Measurements from ENCODE around the gene KCNC3.

Gene KCNC3

DNA sequence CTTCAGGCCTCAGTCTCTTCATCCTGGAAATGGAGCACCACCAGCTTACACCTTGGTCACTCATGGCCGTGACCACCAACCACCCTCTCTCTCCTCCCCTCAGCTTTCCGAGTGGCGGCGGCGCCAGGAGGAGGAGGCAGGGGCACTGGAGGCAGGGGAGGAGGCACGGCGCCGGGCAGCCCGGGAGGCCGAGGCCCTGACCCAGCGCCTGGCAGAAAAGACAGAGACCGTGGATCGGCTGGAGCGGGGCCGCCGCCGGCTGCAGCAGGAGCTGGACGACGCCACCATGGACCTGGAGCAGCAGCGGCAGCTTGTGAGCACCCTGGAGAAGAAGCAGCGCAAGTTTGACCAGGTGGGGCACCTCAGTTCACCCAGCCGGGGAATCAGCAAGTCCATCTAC lies 47.7 kb downstream of the KCNC3 start:
- in situ Hi-C loops (cut with MboI; ENCODE audit: low sequenced_read_pairs), result no loop called here

- in situ Hi-C loops (cut with MboI; ENCODE audit: low sequenced_read_pairs), result no loop called here
Observed at GRCh38 chr19:50280983-50281382, 48.2 kb downstream of the KCNC3 start.

DNA sequence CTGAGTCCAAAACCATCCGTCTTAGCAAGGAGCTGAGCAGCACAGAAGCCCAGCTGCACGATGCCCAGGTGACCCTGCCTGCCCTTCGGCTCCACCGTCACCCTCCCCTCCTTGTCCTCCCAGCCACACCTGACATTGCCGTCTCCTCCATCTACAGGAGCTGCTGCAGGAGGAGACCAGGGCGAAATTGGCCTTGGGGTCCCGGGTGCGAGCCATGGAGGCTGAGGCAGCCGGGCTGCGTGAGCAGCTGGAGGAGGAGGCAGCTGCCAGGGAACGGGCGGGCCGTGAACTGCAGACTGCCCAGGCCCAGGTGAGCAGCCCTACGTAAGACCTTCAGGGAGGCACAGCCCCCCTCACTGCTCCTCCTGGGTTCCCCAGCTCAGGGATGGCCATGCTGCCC lies 49.1 kb downstream of the KCNC3 start:
- in situ Hi-C loops (cut with MboI; ENCODE audit: low sequenced_read_pairs), result no loop called here

GRCh38 chr19:50277966-50278580 lies 51.1 kb downstream of the KCNC3 start:
- in situ Hi-C loops (cut with MboI; ENCODE audit: low sequenced_read_pairs), result no loop called here

DNA sequence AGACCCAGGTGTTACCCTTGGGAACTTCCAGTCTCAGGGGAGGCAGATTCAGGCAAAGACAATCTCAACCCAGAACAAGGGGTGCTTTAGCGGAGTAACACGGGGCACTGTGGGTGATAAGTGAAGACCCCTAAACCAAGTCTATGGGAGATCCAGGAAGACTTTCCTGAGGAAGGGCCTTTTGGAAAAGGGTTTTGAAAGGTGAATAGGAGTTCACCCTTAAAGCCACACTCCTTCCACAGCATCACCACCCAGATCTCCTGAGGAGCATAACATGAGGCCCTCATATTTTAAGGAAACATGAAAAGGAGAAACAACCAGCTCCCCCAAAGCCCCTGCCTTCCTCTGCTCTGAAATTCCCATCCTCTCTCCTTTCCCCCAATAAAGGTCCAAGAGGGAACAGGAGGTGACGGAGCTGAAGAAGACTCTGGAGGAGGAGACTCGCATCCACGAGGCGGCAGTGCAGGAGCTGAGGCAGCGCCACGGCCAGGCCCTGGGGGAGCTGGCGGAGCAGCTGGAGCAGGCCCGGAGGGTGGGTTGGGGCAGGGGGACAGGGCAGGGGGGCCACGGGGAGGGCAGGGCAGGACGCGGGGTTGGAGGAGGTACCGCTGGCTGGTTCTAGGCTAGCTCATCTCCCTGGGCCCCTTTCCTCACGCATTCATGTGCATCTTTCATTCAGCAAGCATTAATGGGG lies 52.7 kb downstream of the KCNC3 start:
- in situ Hi-C loops (cut with MboI; ENCODE audit: low sequenced_read_pairs), result no loop called here

DNA sequence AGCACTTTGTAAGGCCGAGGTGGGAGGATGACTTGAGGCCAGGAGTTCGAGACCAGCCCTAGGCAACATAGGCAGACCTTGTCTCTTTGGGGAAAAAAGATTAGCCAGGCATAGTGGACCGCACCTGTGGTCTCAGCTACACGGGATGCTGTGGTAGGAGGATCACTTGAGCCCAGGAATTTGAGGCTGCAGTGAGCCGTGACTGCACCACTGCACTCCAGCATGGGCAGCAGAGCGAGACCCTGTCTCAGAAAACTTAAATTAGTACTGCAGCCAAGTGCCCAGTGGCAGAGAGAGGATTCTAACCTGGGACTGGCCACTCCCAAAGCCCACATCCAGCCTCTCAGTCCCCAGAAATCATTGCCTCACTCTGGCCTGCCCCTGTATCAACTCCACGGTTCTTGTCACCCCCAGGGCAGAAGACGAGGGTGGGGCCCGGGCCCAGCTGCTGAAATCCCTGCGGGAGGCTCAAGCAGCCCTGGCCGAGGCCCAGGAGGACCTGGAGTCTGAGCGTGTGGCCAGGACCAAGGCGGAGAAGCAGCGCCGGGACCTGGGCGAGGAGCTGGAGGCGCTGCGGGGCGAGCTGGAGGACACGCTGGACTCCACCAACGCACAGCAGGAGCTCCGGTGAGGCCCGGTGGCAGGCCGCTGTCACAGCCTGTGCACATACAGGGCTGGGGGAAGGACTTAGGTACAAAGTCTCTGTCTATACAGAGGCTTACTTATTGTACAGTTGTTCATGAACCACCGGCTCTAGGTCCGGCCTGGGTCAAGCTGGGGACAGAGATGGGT lies 53.4 kb downstream of the KCNC3 start:
- in situ Hi-C loops (cut with MboI; ENCODE audit: low sequenced_read_pairs), result no loop called here

DNA sequence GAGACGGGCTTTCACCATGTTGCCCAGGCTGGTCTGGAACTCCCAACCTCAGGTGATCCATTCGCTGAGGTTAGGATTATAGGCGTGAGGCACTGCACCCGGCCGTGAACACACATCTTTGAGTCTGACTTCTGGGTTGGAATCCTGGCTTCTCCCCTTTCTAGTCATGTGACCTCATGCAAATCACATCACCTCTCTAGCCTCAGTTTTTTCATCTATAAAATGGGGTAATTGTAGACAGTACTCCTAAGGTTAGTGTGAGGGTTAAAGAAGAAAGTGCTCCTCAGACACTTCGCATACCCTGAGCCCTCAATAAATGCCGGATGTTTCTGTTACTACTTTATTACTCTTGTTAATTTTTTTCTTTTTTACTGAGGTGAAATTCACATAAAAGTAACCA lies 55.4 kb downstream of the KCNC3 start:
- in situ Hi-C loops (cut with MboI; ENCODE audit: low sequenced_read_pairs), result no loop called here

- in situ Hi-C loops (cut with MboI; ENCODE audit: low sequenced_read_pairs), result no loop called here
Observed at GRCh38 chr19:50272263-50272897, 56.8 kb downstream of the KCNC3 start.

GRCh38 chr19:50269653-50270052 lies 59.5 kb downstream of the KCNC3 start:
- in situ Hi-C loops (cut with MboI; ENCODE audit: low sequenced_read_pairs), result no loop called here

DNA sequence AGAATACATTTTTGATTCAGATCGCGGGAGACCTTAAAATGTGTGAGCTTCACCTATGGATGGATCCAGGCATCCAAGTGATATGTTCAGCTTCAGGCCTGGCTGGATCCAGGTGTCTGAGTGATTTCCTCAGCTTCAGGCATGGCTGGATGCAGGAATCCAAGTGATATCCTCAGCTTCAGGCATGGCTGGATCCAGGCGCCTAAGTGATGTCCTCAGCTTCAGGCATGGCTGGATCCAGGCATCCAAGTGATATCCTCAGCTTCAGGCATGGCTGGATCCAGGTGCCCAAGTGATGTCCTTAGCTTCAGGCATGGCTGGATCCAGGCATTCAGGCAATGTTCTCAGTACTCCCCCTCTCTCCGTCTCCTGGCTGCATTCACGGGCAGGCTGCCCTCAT lies 60.7 kb downstream of the KCNC3 start:
- in situ Hi-C loops (cut with MboI; ENCODE audit: low sequenced_read_pairs), result no loop called here

DNA sequence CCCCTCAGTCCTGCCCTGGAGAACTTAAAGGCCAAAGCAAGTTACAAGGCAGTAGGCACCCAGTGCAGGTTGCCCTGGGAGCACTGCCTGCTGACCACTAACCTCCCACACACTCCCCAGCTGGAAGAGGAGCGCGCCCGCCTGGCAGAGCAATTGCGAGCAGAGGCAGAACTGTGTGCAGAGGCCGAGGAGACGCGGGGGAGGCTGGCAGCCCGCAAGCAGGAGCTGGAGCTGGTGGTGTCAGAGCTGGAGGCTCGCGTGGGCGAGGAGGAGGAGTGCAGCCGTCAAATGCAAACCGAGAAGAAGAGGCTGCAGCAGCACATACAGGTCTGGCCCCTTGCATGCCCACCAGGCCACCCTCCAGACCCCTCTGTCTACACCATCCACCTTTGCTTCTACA lies 61.1 kb downstream of the KCNC3 start:
- in situ Hi-C loops (cut with MboI; ENCODE audit: low sequenced_read_pairs), result no loop called here

- in situ Hi-C loops (cut with MboI; ENCODE audit: low sequenced_read_pairs), result no loop called here
Observed at GRCh38 chr19:50266896-50267295, 62.3 kb downstream of the KCNC3 start.

DNA sequence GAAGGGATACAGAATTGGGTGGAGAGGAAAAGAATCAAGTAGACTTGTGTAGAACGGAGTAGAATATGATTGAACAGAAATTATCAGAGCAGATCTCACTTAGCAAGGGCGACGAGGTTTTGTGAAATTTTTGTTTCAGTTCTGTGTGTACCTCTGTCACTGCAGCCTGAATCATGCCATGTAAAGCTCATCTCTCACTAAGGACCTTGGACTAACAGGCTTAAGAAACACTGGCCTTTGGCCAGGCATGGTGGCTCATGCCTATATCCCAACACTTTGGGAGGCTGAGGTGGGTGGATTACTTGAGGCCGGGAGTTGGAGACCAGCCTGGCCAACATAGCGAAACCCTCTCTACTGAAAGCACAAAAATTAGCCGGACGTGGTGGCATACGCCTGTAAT lies 63.1 kb downstream of the KCNC3 start:
- in situ Hi-C loops (cut with MboI; ENCODE audit: low sequenced_read_pairs), result no loop called here

DNA sequence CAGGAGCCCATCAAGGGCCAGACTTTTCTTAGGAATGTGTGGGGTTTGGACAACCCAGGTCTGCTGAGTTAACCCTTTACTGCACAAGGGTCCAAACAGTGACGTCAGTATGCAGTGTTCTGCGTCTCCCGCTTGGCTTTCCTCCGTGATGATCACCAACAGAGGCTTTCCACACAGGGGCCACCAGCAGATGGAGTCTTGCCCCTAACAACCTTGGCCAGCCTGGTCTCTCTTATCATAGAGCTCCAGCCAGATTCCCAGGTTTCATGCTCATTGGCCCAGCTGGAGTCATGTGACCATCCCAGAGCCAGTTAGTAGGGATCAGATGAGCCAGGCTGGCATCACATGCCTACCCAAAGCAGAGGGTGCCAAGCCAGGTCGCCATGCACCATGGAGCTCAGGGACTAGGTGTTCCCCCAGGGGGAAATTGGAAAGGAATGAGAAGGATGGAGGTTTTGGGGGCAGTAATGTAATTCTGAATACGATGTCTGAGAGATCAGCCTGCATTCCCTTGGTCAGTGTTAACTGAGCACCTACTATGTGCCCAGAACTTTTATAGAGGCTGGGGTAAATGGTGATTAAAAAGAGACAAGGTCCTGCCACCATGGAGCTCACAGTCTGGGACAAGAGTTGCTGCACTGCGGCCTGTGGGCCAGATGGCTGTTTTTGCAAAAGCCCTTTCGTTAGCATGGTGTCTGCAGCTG lies 64.5 kb downstream of the KCNC3 start:
- in situ Hi-C loops (cut with MboI; ENCODE audit: low sequenced_read_pairs), result no loop called here

DNA sequence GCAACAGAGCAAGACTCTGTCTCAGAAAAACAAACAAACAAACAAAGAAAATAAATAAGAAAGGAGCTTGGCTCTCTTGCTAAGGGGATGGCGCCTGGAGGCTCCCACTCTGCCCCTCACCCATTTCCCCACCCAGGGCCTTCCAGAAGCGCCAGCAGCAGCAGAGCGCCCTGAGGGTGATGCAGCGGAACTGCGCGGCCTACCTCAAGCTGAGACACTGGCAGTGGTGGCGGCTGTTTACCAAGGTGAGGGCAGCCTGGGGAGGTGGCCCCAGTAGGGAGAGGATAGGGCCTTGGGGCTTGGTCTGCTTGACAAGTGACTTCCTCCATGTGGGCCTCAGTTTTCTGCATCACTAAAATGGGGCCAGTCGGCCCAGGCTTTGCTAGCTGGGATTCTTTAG lies 66.0 kb downstream of the KCNC3 start:
- in situ Hi-C loops (cut with MboI; ENCODE audit: low sequenced_read_pairs), result no loop called here
